Stomach (tissue), 9 donors: Measurements from ENCODE around the gene FAM227B. TPM values are rescaled to one million over a fixed set of nuclear protein-coding genes. Genes with fewer than 3 reads are reported as not detected.

Experiments
- DNase-seq, 2 donors: peaks; one replicate each; pipeline versions ENCODE4 v3.0.0 to v3.0.0-alpha.2; 2013 to 2019
- H3K27ac ChIP-seq, 5 donors: fragments of 200-600 bp in 4 of 5; sonication (generic) in 4 of 5; one replicate each; pipeline ENCODE4 v1.5.1; 2013 to 2019; ENCODE audit warnings: mild to moderate bottlenecking in 1 of 5, moderate library complexity in 1 of 5
- H3K27me3 ChIP-seq, 3 donors: fragments of 200-600 bp; sonication (generic); one replicate each; pipeline ENCODE4 v1.5.1; 2017 to 2019; ENCODE audit warnings: mixed run types in 1 of 3
- H3K36me3 ChIP-seq, 4 donors: fragments of 200-600 bp; sonication (generic); 1 replicate in 3 of 4; 2 replicates in 1 of 4; pipeline ENCODE4 v1.5.1; 2016 to 2019
- H3K4me1 ChIP-seq, 4 donors: fragments of 200-600 bp; sonication (generic); one replicate each; pipeline ENCODE4 v1.5.1; 2016 to 2019
- H3K4me3 ChIP-seq, 4 donors: fragments of 200-600 bp; sonication (generic) in 3 of 4; one replicate each; pipeline ENCODE4 v1.5.1; 2016 to 2019; ENCODE audit warnings: mild to moderate bottlenecking in 1 of 4
- H3K9me3 ChIP-seq, 4 donors: fragments of 200-600 bp; sonication (generic); one replicate each; pipeline ENCODE4 v1.5.1; 2016 to 2019
- EP300 ChIP-seq: sonication (generic); formaldehyde crosslinking; IDR thresholded peaks from one replicate; pipeline ENCODE4 v1.6.1; 2017; ENCODE audit warnings: antibody characterized with exemption
- POLR2A ChIP-seq, 4 donors: fragments of 450-650 bp; IDR thresholded peaks; one replicate each; pipeline ENCODE4 v1.6.1; 2016; ENCODE audit warnings: antibody characterized with exemption in 4 of 4, control low read depth in 2 of 4, mild to moderate bottlenecking in 1 of 4, moderate library complexity in 1 of 4
- POLR2AphosphoS5 ChIP-seq, 3 donors: sonication (generic); formaldehyde crosslinking; IDR thresholded peaks; one replicate each; pipeline ENCODE4 v1.6.1; 2016; ENCODE audit warnings: antibody characterized with exemption in 3 of 3
- WGBS, 5 donors: extraction: QIAGEN DNeasy Blood & Tissue Kit in 3 of 5; methylation state at CpG; one replicate each; pipeline versions ENCODE4 v1.1.5 to v1.1.7; 2013 to 2018; 5-methylcytosine and 5-hydroxymethylcytosine counted together
- intact Hi-C: fragments of 100-400 bp; cut with DNase I; formaldehyde crosslinking; loops from one replicate; pipeline ENCODE4 v1.15.1; 2023; ENCODE audit warnings: low total_unique reads
- polyA plus RNA-seq, 3 donors: library from polyadenylated mRNA; stranded (reverse); fragments of 200-250 nt; gene quantifications; one replicate each; pipeline ENCODE4 v1.2.3, GENCODE V29; 2013
- total RNA-seq, 5 donors: library from RNA; depleted of rRNA; stranded (reverse); fragments of >200 nt; gene quantifications; one replicate each; pipeline versions ENCODE4 v1.1.0 to v1.2.3, GENCODE V29; 2014 to 2016
- TF ChIP-seq, protein P1 (sequence below), 7 experiments: fragments of 450-650 bp in 4 of 7; fragments of 200-600 bp in 3 of 7; sonication (generic) in 3 of 7; IDR thresholded peaks; one replicate each; pipeline ENCODE4 v1.5.1; 2016 to 2019; ENCODE audit warnings: antibody characterized with exemption in 7 of 7, control low read depth in 2 of 7, mild to moderate bottlenecking in 1 of 7
- donor health status: healthy with polysubstance abuse.
- donor health status: Bipolar disorder and iron deficiency.
- donor health status: healthy.

The FAM227B gene
- total and polyA plus RNA-seq, 8 donors = 1.3 to 7.1 (median 2.9) TPM; not detected in 1

- Histone ChIP-seq H3K4me1 (peaks cover 0 to 42% (median 11%) of the 10 kb centered on the region in 4 donors), H3K4me3 (no peak overlapping the region), H3K9me3 (no peaks in the 10 kb centered on the region), H3K27me3 (no peaks in the 10 kb centered on the region), H3K36me3 (no peaks in the 10 kb centered on the region), H3K27ac (peak overlapping the region in 2 of 5 donors; percentile 36 to 44)
- intact Hi-C loops = no loop called here
- TF ChIP-seq EP300 = no peak
- TF ChIP-seq, protein P1, sequence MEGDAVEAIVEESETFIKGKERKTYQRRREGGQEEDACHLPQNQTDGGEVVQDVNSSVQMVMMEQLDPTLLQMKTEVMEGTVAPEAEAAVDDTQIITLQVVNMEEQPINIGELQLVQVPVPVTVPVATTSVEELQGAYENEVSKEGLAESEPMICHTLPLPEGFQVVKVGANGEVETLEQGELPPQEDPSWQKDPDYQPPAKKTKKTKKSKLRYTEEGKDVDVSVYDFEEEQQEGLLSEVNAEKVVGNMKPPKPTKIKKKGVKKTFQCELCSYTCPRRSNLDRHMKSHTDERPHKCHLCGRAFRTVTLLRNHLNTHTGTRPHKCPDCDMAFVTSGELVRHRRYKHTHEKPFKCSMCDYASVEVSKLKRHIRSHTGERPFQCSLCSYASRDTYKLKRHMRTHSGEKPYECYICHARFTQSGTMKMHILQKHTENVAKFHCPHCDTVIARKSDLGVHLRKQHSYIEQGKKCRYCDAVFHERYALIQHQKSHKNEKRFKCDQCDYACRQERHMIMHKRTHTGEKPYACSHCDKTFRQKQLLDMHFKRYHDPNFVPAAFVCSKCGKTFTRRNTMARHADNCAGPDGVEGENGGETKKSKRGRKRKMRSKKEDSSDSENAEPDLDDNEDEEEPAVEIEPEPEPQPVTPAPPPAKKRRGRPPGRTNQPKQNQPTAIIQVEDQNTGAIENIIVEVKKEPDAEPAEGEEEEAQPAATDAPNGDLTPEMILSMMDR (IDR thresholded peaks at IDR 0.05) = no peak
- no peak for TF ChIP-seq POLR2AphosphoS5 (IDR thresholded peaks at IDR 0.05)
- no peak for TF ChIP-seq POLR2A (IDR thresholded peaks at IDR 0.05)
- no peak for DNase-seq
- 53 to 73% (median 68%) methylated on average over 2 of the region's 2 CpGs for WGBS, 5 donors
Measured at GRCh38 chr15:49462232-49462844, 158.3 kb downstream of the FAM227B start.

- Histone ChIP-seq H3K27me3 (no peaks in the 10 kb centered on the region), H3K27ac (peak overlapping the region in 1 of 5 donors; percentile 3), H3K4me1 (peaks cover 0 to 30% (median 11%) of the 10 kb centered on the region in 4 donors), H3K9me3 (no peaks in the 10 kb centered on the region), H3K4me3 (no peak overlapping the region), H3K36me3 (no peaks in the 10 kb centered on the region)
- intact Hi-C loops = no loop called here
- TF ChIP-seq EP300 = no peak
- no peak for TF ChIP-seq POLR2AphosphoS5 (IDR thresholded peaks at IDR 0.05)
- TF ChIP-seq POLR2A (IDR thresholded peaks at IDR 0.05) = no peak
- TF ChIP-seq, protein P1 (IDR thresholded peaks at IDR 0.05) = no peak
- no peak for DNase-seq
- WGBS, 5 donors = 59 to 72% (median 65%) methylated on average over 2 of the region's 2 CpGs
Measured at GRCh38 chr15:49460411-49460941, 160.1 kb downstream of the FAM227B start.

- Histone ChIP-seq H3K4me3 (no peak overlapping the region), H3K9me3 (no peaks in the 10 kb centered on the region), H3K36me3 (no peaks in the 10 kb centered on the region), H3K27me3 (no peaks in the 10 kb centered on the region), H3K4me1 (peaks cover 0 to 30% (median 11%) of the 10 kb centered on the region in 4 donors), H3K27ac (peak overlapping the region in 2 of 5 donors; percentile 24 to 31)
- DNase-seq = no peak
- WGBS, 5 donors = 22 to 37% (median 25%) methylated on average over 2 of the region's 2 CpGs
- TF ChIP-seq EP300 (no peak), POLR2A (IDR thresholded peaks at IDR 0.05) (no peak), POLR2AphosphoS5 (IDR thresholded peaks at IDR 0.05) (no peak)
- TF ChIP-seq, protein P1 (IDR thresholded peaks at IDR 0.05) = no peak
- intact Hi-C loops = no loop called here
Measured at GRCh38 chr15:49458145-49458544, 162.5 kb downstream of the FAM227B start.

- intact Hi-C loops = no loop called here
Measured at GRCh38 chr15:49456166-49456565, 164.5 kb downstream of the FAM227B start.

More at GRCh38 chr15:49456166-49456565, 164.5 kb downstream of the FAM227B start:
- no peaks in the 10 kb centered on the region for H3K9me3 ChIP-seq
- H3K4me1 ChIP-seq = peaks cover 0 to 15% (median 5%) of the 10 kb centered on the region in 4 donors
- H3K27ac ChIP-seq = no peak overlapping the region
- DNase-seq = no peak
- H3K27me3 ChIP-seq = no peaks in the 10 kb centered on the region
- H3K4me3 ChIP-seq = no peak overlapping the region
- TF ChIP-seq POLR2AphosphoS5 (IDR thresholded peaks at IDR 0.05) (no peak), POLR2A (IDR thresholded peaks at IDR 0.05) (no peak), EP300 (no peak)
- TF ChIP-seq, protein P1 (IDR thresholded peaks at IDR 0.05) = no peak
- no peaks in the 10 kb centered on the region for H3K36me3 ChIP-seq
